RWPE1 (cell line): Measurements from ENCODE around the gene ZNF511.

Experiments
- CTCF ChIA-PET: fragments of 350-600 bp; sonication (Branson Sonifier 250); formaldehyde crosslinking; extraction: SDS; loops from one replicate; lab custom pipeline; 2021; lab: Yijun Ruan, JAX
- POLR2A ChIA-PET: fragments of 400-600 bp; formaldehyde crosslinking; extraction: SDS; loops from one replicate; lab custom pipeline; 2020; ENCODE audit warnings: antibody characterized with exemption; ENCODE audit not compliant: low non-redundant PET; lab: Yijun Ruan, JAX
- DNase-seq: peaks from one replicate; pipeline ENCODE4 v3.0.0; 2012; ENCODE audit warnings: low spot score
- H3K27ac ChIP-seq: fragments of 450-650 bp; 2 replicates; pipeline ENCODE4 v1.5.1; 2017
- TF ChIP-seq, protein P1 (sequence below): fragments of 450-650 bp; conservative IDR thresholded peaks from 2 replicates; pipeline ENCODE4 v1.5.1; 2017; ENCODE audit warnings: low read depth, mild to moderate bottlenecking

ZNF511 gene

GRCh38 chr10:133309720-133310398 is 1.1 kb downstream of the ZNF511 start:
- TF ChIP-seq, protein P1, sequence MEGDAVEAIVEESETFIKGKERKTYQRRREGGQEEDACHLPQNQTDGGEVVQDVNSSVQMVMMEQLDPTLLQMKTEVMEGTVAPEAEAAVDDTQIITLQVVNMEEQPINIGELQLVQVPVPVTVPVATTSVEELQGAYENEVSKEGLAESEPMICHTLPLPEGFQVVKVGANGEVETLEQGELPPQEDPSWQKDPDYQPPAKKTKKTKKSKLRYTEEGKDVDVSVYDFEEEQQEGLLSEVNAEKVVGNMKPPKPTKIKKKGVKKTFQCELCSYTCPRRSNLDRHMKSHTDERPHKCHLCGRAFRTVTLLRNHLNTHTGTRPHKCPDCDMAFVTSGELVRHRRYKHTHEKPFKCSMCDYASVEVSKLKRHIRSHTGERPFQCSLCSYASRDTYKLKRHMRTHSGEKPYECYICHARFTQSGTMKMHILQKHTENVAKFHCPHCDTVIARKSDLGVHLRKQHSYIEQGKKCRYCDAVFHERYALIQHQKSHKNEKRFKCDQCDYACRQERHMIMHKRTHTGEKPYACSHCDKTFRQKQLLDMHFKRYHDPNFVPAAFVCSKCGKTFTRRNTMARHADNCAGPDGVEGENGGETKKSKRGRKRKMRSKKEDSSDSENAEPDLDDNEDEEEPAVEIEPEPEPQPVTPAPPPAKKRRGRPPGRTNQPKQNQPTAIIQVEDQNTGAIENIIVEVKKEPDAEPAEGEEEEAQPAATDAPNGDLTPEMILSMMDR, result no peak
- no peak for DNase-seq
- peak overlapping the region; percentile 92 for H3K27ac ChIP-seq
- ChIA-PET POLR2A (no interaction called here), CTCF (interaction anchor here (0.9 kb wide), 1 partner anchor 31 kb away, joined by 3 read pairs; no protein-coding TSS in a partner anchor)

- ChIA-PET CTCF (no interaction called here), POLR2A (no interaction called here)
Observed at GRCh38 chr10:133310399-133310755, 1.7 kb downstream of the ZNF511 start.

GRCh38 chr10:133310789-133311188 is 2.1 kb downstream of the ZNF511 start:
- DNase-seq, result no peak
- no peak overlapping the region for H3K27ac ChIP-seq
- TF ChIP-seq, protein P1, result no peak
- POLR2A ChIA-PET, result no interaction called here
- CTCF ChIA-PET, result no interaction called here

More at GRCh38 chr10:133310399-133310755, 1.7 kb downstream of the ZNF511 start:
- peak overlapping the region; percentile 92; the same call in 1 of the 2 replicates for H3K27ac ChIP-seq
- TF ChIP-seq, protein P1, result no peak
- DNase-seq, result no peak

GRCh38 chr10:133311570-133311969 is 2.9 kb downstream of the ZNF511 start:
- TF ChIP-seq, protein P1, result no peak
- CTCF ChIA-PET, result interaction anchor here (1.4 kb wide), 1 partner anchor 18 kb away, joined by 8 read pairs; no protein-coding TSS in a partner anchor
- DNase-seq, result no peak
- no peak overlapping the region for H3K27ac ChIP-seq
- POLR2A ChIA-PET, result no interaction called here

GRCh38 chr10:133312016-133312768 is 3.5 kb downstream of the ZNF511 start:
- no peak for DNase-seq
- ChIA-PET CTCF (interaction anchor here (1.4 kb wide), 1 partner anchor 18 kb away, joined by 8 read pairs; no protein-coding TSS in a partner anchor), POLR2A (no interaction called here)
- TF ChIP-seq, protein P1, result no peak
- H3K27ac ChIP-seq, result no peak overlapping the region

DNA sequence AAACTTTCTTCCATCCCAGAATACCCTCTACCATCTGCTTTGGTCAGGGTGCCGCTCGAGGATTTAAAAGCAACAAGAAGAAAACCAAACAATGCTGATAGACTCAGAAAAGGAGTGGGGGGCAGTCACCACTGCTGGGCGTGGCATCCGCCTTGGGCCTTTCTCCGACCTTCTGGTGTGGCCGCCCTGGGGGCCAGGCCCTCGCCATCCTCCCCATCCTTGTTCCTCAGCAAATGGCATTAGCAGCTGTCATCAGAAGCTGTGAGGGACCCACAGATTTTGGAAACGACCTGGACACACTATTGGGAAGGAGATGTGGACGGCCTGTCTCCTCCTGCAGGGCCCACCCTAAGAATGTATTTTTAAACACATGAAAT is 4.0 kb downstream of the ZNF511 start:
- TF ChIP-seq, protein P1, result no peak
- H3K27ac ChIP-seq, result no peak overlapping the region
- no peak for DNase-seq
- ChIA-PET CTCF (no interaction called here), POLR2A (no interaction called here)
